Dedifferentiated amniotic fluid mesenchymal stem cell (primary cell): Measurements from ENCODE around the gene GPD2.
"Not testable (repeated sequence)": the region's sequence is repeated elsewhere in the genome, so short reads cannot be mapped to it uniquely, and the experiment has no call there.

Experiments used
- DNase-seq: peaks from one replicate; pipeline ENCODE4 v3.0.0-alpha.2; 2016; ENCODE audit errors: extremely low spot score

Gene GPD2

GRCh38 chr2:156528583-156528982, 92.4 kb downstream of the GPD2 start:
- not testable (repeated sequence) for DNase-seq

GRCh38 chr2:156532989-156533388, 96.8 kb downstream of the GPD2 start:
- no peak for DNase-seq

GRCh38 chr2:156536534-156536933, 100.4 kb downstream of the GPD2 start:
- DNase-seq = no peak

- peak; percentile 44 for DNase-seq
These were observed 101.0 kb downstream of the GPD2 start for GRCh38 chr2:156537141-156537540.

- peak; percentile 15 for DNase-seq
These were observed 101.9 kb downstream of the GPD2 start for GRCh38 chr2:156538083-156538504.

- no peak for DNase-seq
These were observed 103.1 kb downstream of the GPD2 start for GRCh38 chr2:156539086-156539860.

- no peak for DNase-seq
These were observed 104.5 kb downstream of the GPD2 start for GRCh38 chr2:156540706-156541105.

- DNase-seq = no peak
These were observed 105.0 kb downstream of the GPD2 start for GRCh38 chr2:156541229-156541628.

- no peak for DNase-seq
These were observed 105.5 kb downstream of the GPD2 start for GRCh38 chr2:156541706-156542105.

- DNase-seq = no peak
These were observed 112.2 kb downstream of the GPD2 start for GRCh38 chr2:156548413-156548812.

GRCh38 chr2:156553714-156554442, 117.7 kb downstream of the GPD2 start:
- no peak for DNase-seq

- DNase-seq = no peak
These were observed 125.1 kb downstream of the GPD2 start for GRCh38 chr2:156561326-156561725.

GRCh38 chr2:156562124-156562523, 125.9 kb downstream of the GPD2 start:
- no peak for DNase-seq

GRCh38 chr2:156563994-156564753, 128.0 kb downstream of the GPD2 start:
- DNase-seq = no peak

- peak; percentile 63 for DNase-seq
These were observed 129.0 kb downstream of the GPD2 start for GRCh38 chr2:156565066-156565710.

- DNase-seq = no peak
These were observed 137.5 kb downstream of the GPD2 start for GRCh38 chr2:156573710-156574109.

GRCh38 chr2:156574112-156574511, 137.9 kb downstream of the GPD2 start:
- DNase-seq = no peak

GRCh38 chr2:156576005-156576404, 139.8 kb downstream of the GPD2 start:
- no peak for DNase-seq

GRCh38 chr2:156580501-156580900, 144.3 kb downstream of the GPD2 start:
- no peak for DNase-seq

GRCh38 chr2:156581280-156581679, 145.1 kb downstream of the GPD2 start:
- DNase-seq = no peak

GRCh38 chr2:156585457-156585856, 149.3 kb downstream of the GPD2 start:
- no peak for DNase-seq

- no peak for DNase-seq
These were observed 150.4 kb downstream of the GPD2 start for GRCh38 chr2:156586621-156587020.
